Measurements from ENCODE around the gene ZMAT5.

The ZMAT5 gene

GRCh38 chr22:29793396-29793795 is 26.6 kb upstream of the ZMAT5 start:
- no peak for TF ChIP-seq CTCF (IDR thresholded peaks at IDR 0.05; ENCODE audit: control extremely low read depth, extremely low read depth, low read depth, missing control alignments)
- CTCF ChIA-PET, result no interaction called here
- no peak for DNase-seq (ENCODE audit: extremely low spot score)
- POLR2A ChIA-PET, result no interaction called here

DNA sequence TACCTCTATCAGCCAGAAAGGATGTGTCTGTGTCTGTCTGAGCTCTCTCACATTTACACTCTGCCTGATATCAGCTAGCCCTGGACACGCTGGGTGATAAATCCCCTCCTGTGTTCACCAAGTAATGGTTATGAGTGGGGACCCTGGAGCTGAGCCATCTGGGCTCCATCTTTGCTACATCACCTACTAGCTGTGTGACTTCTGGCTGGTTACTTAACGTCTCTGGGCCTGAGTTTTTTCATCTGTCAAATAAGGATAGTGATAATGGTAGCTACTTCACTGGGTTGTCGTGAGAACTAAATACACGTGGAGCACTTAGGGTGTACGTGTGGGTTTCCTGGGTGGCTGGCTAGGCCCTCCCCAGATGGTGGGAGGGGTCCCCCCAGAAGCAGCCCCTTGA is 23.3 kb upstream of the ZMAT5 start:
- no peak for TF ChIP-seq CTCF (IDR thresholded peaks at IDR 0.05; ENCODE audit: control extremely low read depth, extremely low read depth, low read depth, missing control alignments)
- CTCF ChIA-PET, result no interaction called here
- no peak for DNase-seq (ENCODE audit: extremely low spot score)
- POLR2A ChIA-PET, result no interaction called here

DNA sequence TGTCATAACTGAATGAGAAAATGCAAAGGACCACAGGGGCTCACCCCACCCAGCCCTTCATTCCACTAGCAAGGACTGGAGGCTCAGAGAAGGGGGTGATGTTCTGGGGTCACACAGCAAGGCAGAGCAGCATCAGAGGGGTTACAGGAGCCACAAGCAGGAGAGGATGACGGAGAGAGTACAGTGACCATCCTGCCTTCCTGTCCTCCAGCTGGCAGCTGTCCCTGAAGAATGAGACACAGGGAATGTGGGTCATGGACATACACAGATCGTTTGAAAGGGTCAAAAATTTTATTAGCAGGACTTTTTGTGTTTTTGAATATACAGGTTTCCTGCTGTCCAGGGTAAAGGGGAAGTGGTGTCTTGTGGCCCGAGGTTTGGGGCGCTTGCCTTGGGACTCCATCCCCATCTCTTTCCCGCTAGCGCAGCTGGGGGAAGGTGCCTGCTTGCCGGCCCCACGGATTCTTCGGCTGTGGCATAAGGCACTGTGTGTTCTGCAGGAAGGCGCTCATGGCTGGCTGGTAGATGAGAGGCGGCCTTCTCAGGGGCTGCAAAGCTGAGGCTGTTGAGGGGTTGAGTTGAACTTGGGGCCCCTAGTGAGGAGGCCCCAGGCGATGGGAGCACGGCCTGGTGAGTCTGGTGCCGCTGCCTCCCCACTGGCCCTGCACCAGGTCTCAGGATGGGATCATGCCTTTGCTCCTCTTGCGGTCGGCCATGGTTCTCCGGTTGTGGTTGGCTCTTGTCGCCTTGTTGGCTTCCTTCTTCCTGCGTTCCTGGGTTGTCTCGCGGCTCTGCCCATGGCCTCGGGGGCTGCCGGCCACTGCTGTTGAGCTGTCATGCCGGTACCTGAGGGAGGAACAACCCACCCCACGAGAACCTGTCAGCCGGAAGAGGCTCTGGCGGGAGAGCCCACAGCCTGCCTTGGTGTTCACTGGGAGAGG is 21.8 kb upstream of the ZMAT5 start:
- TF ChIP-seq CTCF (IDR thresholded peaks at IDR 0.05; ENCODE audit: control extremely low read depth, extremely low read depth, low read depth, missing control alignments), result no peak
- CTCF ChIA-PET, result interaction anchor here (1.9 kb wide), 1 partner anchor 19 kb away, joined by 5 read pairs; no protein-coding TSS in a partner anchor
- DNase-seq (ENCODE audit: extremely low spot score), result no peak
- POLR2A ChIA-PET, result no interaction called here

DNA sequence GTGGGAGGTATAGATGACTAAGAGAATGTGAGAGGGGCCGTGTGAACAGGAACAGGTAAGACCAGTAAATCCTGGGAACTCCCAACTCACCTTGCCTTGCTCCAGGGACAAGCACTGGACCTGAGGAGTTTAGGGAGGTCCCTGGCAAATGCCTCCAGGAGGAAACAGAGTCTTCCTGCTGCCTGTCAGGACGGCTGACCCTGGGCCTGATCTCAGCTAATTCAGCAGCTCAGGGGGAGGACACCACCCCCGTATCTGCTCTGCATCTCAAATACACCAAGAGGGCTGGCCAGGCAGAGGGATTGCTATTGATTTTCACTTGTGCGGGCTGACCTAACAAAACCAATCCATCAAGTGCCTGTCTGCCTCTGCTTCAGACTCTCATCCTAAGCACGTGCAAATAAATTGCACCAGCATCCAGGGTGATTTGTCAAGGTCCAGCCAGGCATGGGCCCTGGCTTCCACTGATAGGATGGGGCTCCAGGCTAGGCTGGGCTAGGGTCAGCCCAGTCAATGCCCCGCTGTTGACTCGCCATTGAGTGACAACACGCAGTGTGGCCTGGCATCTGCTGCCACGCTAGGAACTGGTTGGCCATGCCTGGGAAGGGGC is 20.7 kb upstream of the ZMAT5 start:
- POLR2A ChIA-PET, result interaction anchor here (0.7 kb wide), 1 partner anchor 7 kb away, joined by 3 read pairs; no protein-coding TSS in a partner anchor
- CTCF ChIA-PET, result no interaction called here
- no peak for TF ChIP-seq CTCF (IDR thresholded peaks at IDR 0.05; ENCODE audit: control extremely low read depth, extremely low read depth, low read depth, missing control alignments)
- DNase-seq (ENCODE audit: extremely low spot score), result no peak

GRCh38 chr22:29786031-29786430 is 19.2 kb upstream of the ZMAT5 start:
- POLR2A ChIA-PET, result no interaction called here
- TF ChIP-seq CTCF (IDR thresholded peaks at IDR 0.05; ENCODE audit: control extremely low read depth, extremely low read depth, low read depth, missing control alignments), result no peak
- DNase-seq (ENCODE audit: extremely low spot score), result no peak
- CTCF ChIA-PET, result no interaction called here

DNA sequence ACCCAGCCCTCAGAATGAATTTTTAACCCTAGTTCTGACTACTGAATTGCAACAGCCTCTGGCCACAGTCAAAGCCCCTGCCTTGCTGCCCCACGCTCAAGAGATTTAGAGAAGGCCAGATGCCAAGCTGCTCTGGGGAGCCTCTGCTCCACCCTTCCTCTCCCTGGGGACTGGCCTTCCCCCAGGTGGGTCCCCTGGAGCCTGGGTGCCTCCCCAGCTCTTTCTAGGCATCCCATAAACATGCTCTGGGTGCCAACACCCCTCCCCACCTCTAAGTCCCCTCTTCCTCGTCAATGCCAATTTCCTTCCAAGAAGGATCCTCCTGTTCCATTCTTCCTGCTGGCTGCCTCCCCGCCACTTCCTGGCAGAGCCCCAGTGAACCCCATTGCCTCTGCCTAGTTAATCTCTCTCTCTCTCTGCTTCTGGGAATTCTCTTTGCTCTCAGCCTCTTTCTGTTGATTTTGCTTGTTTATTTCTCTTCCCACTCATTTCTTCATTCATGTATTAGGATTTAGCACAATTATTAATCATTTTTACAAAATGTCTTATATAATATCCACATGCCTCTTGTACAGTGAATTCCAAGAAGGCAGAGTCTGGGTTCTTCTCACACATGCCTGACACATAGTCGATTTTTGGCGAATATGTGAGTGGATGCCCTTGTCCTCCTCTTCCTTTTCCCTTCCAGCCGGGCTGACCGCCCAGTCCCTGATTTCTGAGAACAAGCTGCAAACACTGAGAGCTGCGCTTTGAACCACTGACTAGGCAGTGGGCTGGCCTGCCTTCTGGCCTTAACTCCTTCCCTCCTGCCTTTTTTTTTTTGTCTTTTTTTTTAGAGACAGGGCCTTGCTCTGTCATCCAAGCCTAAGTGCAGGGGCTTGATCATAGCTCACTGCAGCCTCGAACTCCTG is 17.9 kb upstream of the ZMAT5 start:
- CTCF ChIA-PET, result interaction anchor here (0.8 kb wide), 1 partner anchor 11 kb away, joined by 4 read pairs; no protein-coding TSS in a partner anchor
- POLR2A ChIA-PET, result no interaction called here
- no peak for DNase-seq (ENCODE audit: extremely low spot score)
- TF ChIP-seq CTCF (IDR thresholded peaks at IDR 0.05; ENCODE audit: control extremely low read depth, extremely low read depth, low read depth, missing control alignments), result no peak
